CD4-positive, alpha-beta T cell (primary cell): ENCODE data around the gene CARM1. TPM values are rescaled to one million over a fixed set of nuclear protein-coding genes. Genes with fewer than 3 reads are reported as not detected.

ENCODE experiments used
- ATAC-seq: fragments of 200-7000 bp; cut with Tn5 transposase; one replicate; pipeline ENCODE4 v1.10.0; 2022; ENCODE audit warnings: mild to moderate bottlenecking; ENCODE audit not compliant: poor library complexity
- CTCF ChIA-PET: fragments of 350-600 bp; sonication (Branson Sonifier 250); formaldehyde crosslinking; loops from one replicate; lab custom pipeline; 2021; ENCODE audit warnings: antibody characterized with exemption, inconsistent platforms; lab: Charles Lee
- POLR2A ChIA-PET: fragments of 350-600 bp; sonication (Branson Sonifier 250); formaldehyde crosslinking; loops from one replicate; lab custom pipeline; 2021; ENCODE audit warnings: antibody characterized with exemption, inconsistent platforms; lab: Charles Lee
- DNase-seq, 14 experiments: peaks; one replicate each; pipeline ENCODE4 v3.0.0-alpha.2; 2013 to 2020; ENCODE audit warnings: mixed read lengths in 2 of 14
- H3K27ac ChIP-seq, 2 donors: one replicate each; pipeline versions ENCODE4 v1.5.1 to v1.7.0; 2013; ENCODE audit warnings: low read length in 2 of 2, low read depth in 1 of 2, mild to moderate bottlenecking in 1 of 2
- H3K27me3 ChIP-seq, 2 experiments: 1 replicate in 1 of 2; 2 replicates in 1 of 2; pipeline versions ENCODE4 v1.6.1 to v1.7.0; 2013; ENCODE audit warnings: low read length in 2 of 2, control low read depth in 1 of 2, mild to moderate bottlenecking in 1 of 2, moderate library complexity in 1 of 2; ENCODE audit not compliant: insufficient read depth in 2 of 2, control insufficient read depth in 1 of 2
- H3K36me3 ChIP-seq: one replicate; pipeline ENCODE4 v1.6.1; 2013; ENCODE audit warnings: low read length, control low read depth; ENCODE audit not compliant: insufficient read depth
- H3K4me1 ChIP-seq: one replicate; pipeline ENCODE4 v1.6.1; 2013; ENCODE audit warnings: low read length, control low read depth; ENCODE audit not compliant: insufficient read depth
- H3K4me3 ChIP-seq: one replicate; pipeline ENCODE4 v1.5.1; 2013; ENCODE audit warnings: mild to moderate bottlenecking, low read length, moderate library complexity
- H3K9me3 ChIP-seq, 2 experiments: 1 replicate in 1 of 2; 2 replicates in 1 of 2; pipeline versions ENCODE4 v1.6.1 to v1.7.0; 2013; ENCODE audit warnings: low read length in 2 of 2, mild to moderate bottlenecking in 2 of 2, control low read depth in 1 of 2, moderate library complexity in 1 of 2; ENCODE audit not compliant: control insufficient read depth in 1 of 2, insufficient read depth in 1 of 2
- H3K27ac Mint-ChIP-seq: one replicate; pipeline ENCODE4 v1.8.0; 2020; ENCODE audit warnings: mixed read lengths
- H3K27me3 Mint-ChIP-seq: one replicate; pipeline ENCODE4 v1.8.0; 2021; ENCODE audit warnings: mixed read lengths
- H3K36me3 Mint-ChIP-seq: one replicate; pipeline ENCODE4 v1.8.0; 2021; ENCODE audit warnings: low read depth, mixed read lengths
- H3K4me1 Mint-ChIP-seq: one replicate; pipeline ENCODE4 v1.8.0; 2021; ENCODE audit warnings: low read depth, mixed read lengths
- H3K4me3 Mint-ChIP-seq: one replicate; pipeline ENCODE4 v1.8.0; 2020; ENCODE audit warnings: mild to moderate bottlenecking, mixed read lengths
- H3K9me3 Mint-ChIP-seq: one replicate; pipeline ENCODE4 v1.8.0; 2020; ENCODE audit warnings: mixed read lengths
- CTCF ChIP-seq: fragments of 200-600 bp; IDR thresholded peaks from one replicate; pipeline ENCODE4 v1.8.0; 2022; ENCODE audit warnings: antibody characterized with exemption, mild to moderate bottlenecking
- intact Hi-C, 2 experiments: fragments of 100-400 bp; cut with DNase I in 1 of 2; cut with micrococcal nuclease in 1 of 2; formaldehyde crosslinking; loops; one replicate each; pipeline versions ENCODE4 v1.15.1 to v1.9.0; 2023 to 2025; cut with DNase I, micrococcal nuclease
- microRNA-seq: library from miRNA; unstranded; fragments of <30 nt; microRNA quantifications from one replicate; pipeline ENCODE4 v1.2.0, GENCODE V29; 2021; ENCODE audit warnings: borderline microRNAs expressed, borderline replicate concordance
- total RNA-seq, 174 experiments: library from RNA in 2 of 174; stranded (reverse) in 2 of 174; gene quantifications; one replicate each; pipeline ENCODE4 v1.2.3 and lab custom pipeline; 2021 to 2026

CARM1 gene
- total RNA-seq, 2 experiments from 2014 or later: 17.5 to 18.0 TPM

GRCh38 chr19:10966809-10967208, 95.5 kb downstream of the CARM1 start:
- Histone ChIP-seq H3K4me1 (peaks cover 40% of the 10 kb centered on the region), H3K27ac (no peak overlapping the region), H3K9me3 (no peaks in the 10 kb centered on the region), H3K36me3 (no peaks in the 10 kb centered on the region), H3K4me3 (no peak overlapping the region), H3K27me3 (no peaks in the 10 kb centered on the region)
- Mint-ChIP-seq H3K4me1 (peaks cover 66% of the 10 kb centered on the region), H3K4me3 (no peak overlapping the region), H3K9me3 (no peaks in the 10 kb centered on the region), H3K27ac (peak overlapping the region; percentile 21), H3K27me3 (no peaks in the 10 kb centered on the region), H3K36me3 (peaks cover 3% of the 10 kb centered on the region)
- ChIA-PET CTCF (interaction anchor here (1.1 to 1.3 kb wide), 2 partner anchors 24 to 30 kb away, joined by 4 to 5 read pairs; no protein-coding TSS in a partner anchor), POLR2A (no interaction called here)
- TF ChIP-seq CTCF: no peak
- no peak for ATAC-seq
- intact Hi-C loops: loop anchor here in 1 of 2 experiments (10.0 kb wide), 1 partner anchor 128 kb away; no protein-coding TSS in a partner anchor
- DNase-seq: no peak

DNA sequence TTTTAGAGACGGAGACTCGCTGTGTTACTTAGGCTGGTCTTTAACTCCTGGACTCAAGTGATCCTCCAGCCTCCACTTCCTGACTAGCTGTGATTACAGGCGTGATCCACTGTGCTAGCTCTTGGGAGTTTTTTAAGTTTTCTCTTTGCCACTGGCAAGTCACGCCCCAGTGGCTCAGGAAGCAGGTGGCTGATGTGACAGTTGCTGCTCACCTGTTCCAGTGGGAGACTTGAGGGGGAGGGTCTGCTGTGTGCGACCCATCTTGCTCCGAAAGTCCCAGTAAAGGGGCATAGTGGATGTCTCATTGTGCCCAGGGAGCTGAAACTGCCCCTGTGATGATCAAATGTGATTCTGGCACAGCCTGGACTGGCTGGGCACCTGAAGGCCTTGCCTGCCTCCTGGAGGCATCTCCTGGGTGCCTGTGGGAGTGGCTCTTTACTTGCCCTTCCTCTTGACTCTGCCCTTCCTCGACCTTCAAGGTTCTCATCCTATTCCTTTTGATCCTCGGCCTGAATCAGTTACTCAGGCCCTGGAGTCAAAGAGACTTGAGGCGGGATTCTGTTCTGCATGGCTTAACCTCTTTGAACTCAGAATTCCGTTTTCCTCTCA, 97.3 kb downstream of the CARM1 start:
- POLR2A ChIA-PET: no interaction called here
- no peak for ATAC-seq
- CTCF ChIA-PET: interaction anchor here (0.7 kb wide), 1 partner anchor 32 kb away, joined by 4 read pairs; no protein-coding TSS in a partner anchor
- Histone ChIP-seq H3K4me3 (no peak overlapping the region), H3K36me3 (no peaks in the 10 kb centered on the region), H3K27ac (no peak overlapping the region), H3K4me1 (peaks cover 24% of the 10 kb centered on the region), H3K9me3 (no peaks in the 10 kb centered on the region), H3K27me3 (no peaks in the 10 kb centered on the region)
- H3K9me3 Mint-ChIP-seq: no peaks in the 10 kb centered on the region
- no peak for TF ChIP-seq CTCF
- H3K27ac Mint-ChIP-seq: peak overlapping the region; percentile 15
- intact Hi-C loops: loop anchor here in 1 of 2 experiments (10.0 kb wide), 1 partner anchor 126 kb away; no protein-coding TSS in a partner anchor
- no peaks in the 10 kb centered on the region for H3K36me3 Mint-ChIP-seq
- DNase-seq: no peak
- no peaks in the 10 kb centered on the region for H3K27me3 Mint-ChIP-seq
- H3K4me1 Mint-ChIP-seq: peaks cover 49% of the 10 kb centered on the region
- peak overlapping the region; percentile 10 for H3K4me3 Mint-ChIP-seq

GRCh38 chr19:10971107-10971726, 99.9 kb downstream of the CARM1 start:
- Mint-ChIP-seq H3K36me3 (no peaks in the 10 kb centered on the region), H3K9me3 (no peaks in the 10 kb centered on the region), H3K27ac (no peak overlapping the region), H3K4me1 (peaks cover 47% of the 10 kb centered on the region), H3K4me3 (no peak overlapping the region), H3K27me3 (no peaks in the 10 kb centered on the region)
- ChIA-PET POLR2A (no interaction called here), CTCF (no interaction called here)
- Histone ChIP-seq H3K36me3 (no peaks in the 10 kb centered on the region), H3K4me3 (no peak overlapping the region), H3K9me3 (no peaks in the 10 kb centered on the region), H3K27ac (no peak overlapping the region), H3K27me3 (no peaks in the 10 kb centered on the region), H3K4me1 (peaks cover 24% of the 10 kb centered on the region)
- intact Hi-C loops: no loop called here
- ATAC-seq (no peak), DNase-seq (no peak)
- no peak for TF ChIP-seq CTCF

Small RNA genes lying within 50 kb of the gene (microRNA-seq; reads per million reads assigned to microRNA genes)
- 1.4 reads per million for gene MIR6793

Other genes with a start within 250 kb of the CARM1 start
- 100 to 1,000 TPM; 151 to 168 TPM for gene SLC44A2, start 246.0 kb upstream of the CARM1 start, total RNA-seq
- 100 to 1,000 TPM; 464 to 491 TPM for gene ILF3, start 217.2 kb upstream of the CARM1 start, total RNA-seq
- 10 to 100 TPM; 48.6 to 53.3 TPM for gene QTRT1, start 170.1 kb upstream of the CARM1 start, total RNA-seq
- gene DNM2, start 153.5 kb upstream of the CARM1 start, total RNA-seq: 100 to 1,000 TPM; 279 to 286 TPM
- gene TMED1, start 35.3 kb upstream of the CARM1 start, total RNA-seq: 1 to 10 TPM; 6.7 to 7.0 TPM
- 1 to 10 TPM; 1.8 to 2.1 TPM for gene C19orf38, start 23.1 kb upstream of the CARM1 start, total RNA-seq
- 10 to 100 TPM; 21.1 to 21.7 TPM for gene YIPF2, start 57.1 kb downstream of the CARM1 start, total RNA-seq
- 10 to 100 TPM; 22.6 to 24.8 TPM for gene TIMM29, start 57.3 kb downstream of the CARM1 start, total RNA-seq
- 10 to 100 TPM; 69.6 to 74.5 TPM for gene SMARCA4, start 89.5 kb downstream of the CARM1 start, total RNA-seq
- 10 to 100 TPM; 32.5 to 34.0 TPM for gene LDLR, start 217.9 kb downstream of the CARM1 start, total RNA-seq